C4-2B (cell line): ENCODE results near the gene PASK.

ENCODE experiments used
- ZFX ChIP-seq: fragments of 450-650 bp; IDR thresholded peaks from 2 replicates; pipeline ENCODE4 v1.6.1; 2017
- TF ChIP-seq, protein P1 (sequence below): fragments of 450-650 bp; conservative IDR thresholded peaks from 2 replicates; pipeline ENCODE4 v1.5.1; 2017; ENCODE audit warnings: mild to moderate bottlenecking

DNA sequence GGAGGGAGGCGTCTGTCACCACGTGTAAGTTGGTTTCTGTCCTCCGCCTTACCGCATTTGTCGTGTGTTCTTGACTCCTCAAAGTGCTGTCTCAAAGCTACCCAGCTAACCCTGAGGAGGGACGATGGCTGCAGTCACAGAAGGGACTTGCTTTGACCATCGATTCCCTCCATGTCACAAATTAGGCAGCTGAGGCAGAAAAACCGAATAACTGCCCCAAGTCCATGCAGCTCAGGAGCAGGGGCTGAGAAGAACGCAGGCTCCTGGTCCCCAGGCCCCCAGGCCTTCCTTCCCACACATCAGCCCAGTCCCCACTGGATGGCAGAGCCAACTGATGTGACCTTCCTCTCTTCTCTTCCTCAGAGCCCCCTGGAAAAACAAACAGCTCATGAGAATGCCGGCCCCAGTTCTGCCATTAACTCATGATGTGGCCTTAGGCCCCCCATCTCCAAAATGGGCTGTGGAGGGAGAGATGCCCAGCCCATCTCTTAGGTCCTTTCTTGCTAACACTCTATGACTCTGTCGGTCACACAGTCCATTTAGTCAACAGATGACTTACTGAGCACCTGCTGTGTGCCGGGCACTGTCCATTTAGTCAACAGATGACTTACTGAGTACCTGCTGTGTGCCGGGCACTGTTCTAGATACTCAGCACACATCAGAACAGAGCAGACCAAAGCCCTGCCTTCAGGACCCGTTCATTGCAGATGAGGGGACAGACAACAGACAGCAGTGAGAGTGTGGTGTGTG is 66.8 kb downstream of the PASK start:
- TF ChIP-seq, protein P1, sequence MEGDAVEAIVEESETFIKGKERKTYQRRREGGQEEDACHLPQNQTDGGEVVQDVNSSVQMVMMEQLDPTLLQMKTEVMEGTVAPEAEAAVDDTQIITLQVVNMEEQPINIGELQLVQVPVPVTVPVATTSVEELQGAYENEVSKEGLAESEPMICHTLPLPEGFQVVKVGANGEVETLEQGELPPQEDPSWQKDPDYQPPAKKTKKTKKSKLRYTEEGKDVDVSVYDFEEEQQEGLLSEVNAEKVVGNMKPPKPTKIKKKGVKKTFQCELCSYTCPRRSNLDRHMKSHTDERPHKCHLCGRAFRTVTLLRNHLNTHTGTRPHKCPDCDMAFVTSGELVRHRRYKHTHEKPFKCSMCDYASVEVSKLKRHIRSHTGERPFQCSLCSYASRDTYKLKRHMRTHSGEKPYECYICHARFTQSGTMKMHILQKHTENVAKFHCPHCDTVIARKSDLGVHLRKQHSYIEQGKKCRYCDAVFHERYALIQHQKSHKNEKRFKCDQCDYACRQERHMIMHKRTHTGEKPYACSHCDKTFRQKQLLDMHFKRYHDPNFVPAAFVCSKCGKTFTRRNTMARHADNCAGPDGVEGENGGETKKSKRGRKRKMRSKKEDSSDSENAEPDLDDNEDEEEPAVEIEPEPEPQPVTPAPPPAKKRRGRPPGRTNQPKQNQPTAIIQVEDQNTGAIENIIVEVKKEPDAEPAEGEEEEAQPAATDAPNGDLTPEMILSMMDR, result no peak
- no peak for TF ChIP-seq ZFX
